ENCODE measurements around the gene CHADL. TPM values are rescaled to one million over a fixed set of nuclear protein-coding genes. Genes with fewer than 3 reads are reported as not detected.
A peak's percentile ranks its signal among the peaks of the same experiment; 100 is the strongest.
"Not testable (repeated sequence)": the region's sequence is repeated elsewhere in the genome, so short reads cannot be mapped to it uniquely, and the experiment has no call there.

Gene CHADL
- total RNA-seq, 1 donor from 2014 or later = 1.2 TPM

DNA sequence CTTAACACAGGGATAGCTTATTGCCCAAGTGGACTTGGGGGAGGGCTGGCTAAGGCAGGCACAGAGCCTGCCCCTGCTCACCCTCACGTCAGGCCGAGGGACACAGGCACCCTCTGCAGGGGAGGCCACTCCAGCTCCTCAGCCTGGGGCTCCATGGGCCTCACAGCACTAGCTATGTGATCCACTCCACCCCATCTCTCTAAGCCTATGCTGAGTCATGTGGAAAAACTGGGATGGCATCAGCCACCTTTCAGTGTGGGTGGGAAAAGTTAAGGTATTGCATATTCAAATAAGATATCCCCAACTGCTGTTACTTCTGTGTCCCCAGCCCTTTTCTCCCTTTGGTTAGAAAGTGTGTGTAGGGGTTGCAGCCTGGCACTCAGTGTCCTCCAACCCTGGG is 23.0 kb upstream of the CHADL start:
- Mint-ChIP-seq H3K4me1 (ENCODE audit: unreplicated experiment) (no peaks in the 10 kb centered on the region), H3K27ac (ENCODE audit: unreplicated experiment) (no peak overlapping the region), H3K9me3 (ENCODE audit: unreplicated experiment) (no peaks in the 10 kb centered on the region), H3K4me3 (ENCODE audit: unreplicated experiment) (no peak overlapping the region), H3K27me3 (ENCODE audit: unreplicated experiment) (peaks cover 5% of the 10 kb centered on the region), H3K36me3 (ENCODE audit: low read depth, unreplicated experiment) (peaks cover 28% of the 10 kb centered on the region)
- TF ChIP-seq, protein P1, sequence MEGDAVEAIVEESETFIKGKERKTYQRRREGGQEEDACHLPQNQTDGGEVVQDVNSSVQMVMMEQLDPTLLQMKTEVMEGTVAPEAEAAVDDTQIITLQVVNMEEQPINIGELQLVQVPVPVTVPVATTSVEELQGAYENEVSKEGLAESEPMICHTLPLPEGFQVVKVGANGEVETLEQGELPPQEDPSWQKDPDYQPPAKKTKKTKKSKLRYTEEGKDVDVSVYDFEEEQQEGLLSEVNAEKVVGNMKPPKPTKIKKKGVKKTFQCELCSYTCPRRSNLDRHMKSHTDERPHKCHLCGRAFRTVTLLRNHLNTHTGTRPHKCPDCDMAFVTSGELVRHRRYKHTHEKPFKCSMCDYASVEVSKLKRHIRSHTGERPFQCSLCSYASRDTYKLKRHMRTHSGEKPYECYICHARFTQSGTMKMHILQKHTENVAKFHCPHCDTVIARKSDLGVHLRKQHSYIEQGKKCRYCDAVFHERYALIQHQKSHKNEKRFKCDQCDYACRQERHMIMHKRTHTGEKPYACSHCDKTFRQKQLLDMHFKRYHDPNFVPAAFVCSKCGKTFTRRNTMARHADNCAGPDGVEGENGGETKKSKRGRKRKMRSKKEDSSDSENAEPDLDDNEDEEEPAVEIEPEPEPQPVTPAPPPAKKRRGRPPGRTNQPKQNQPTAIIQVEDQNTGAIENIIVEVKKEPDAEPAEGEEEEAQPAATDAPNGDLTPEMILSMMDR (IDR thresholded peaks at IDR 0.05; ENCODE audit: unreplicated experiment) = no peak
- no peak for DNase-seq (ENCODE audit: low spot score)

DNA sequence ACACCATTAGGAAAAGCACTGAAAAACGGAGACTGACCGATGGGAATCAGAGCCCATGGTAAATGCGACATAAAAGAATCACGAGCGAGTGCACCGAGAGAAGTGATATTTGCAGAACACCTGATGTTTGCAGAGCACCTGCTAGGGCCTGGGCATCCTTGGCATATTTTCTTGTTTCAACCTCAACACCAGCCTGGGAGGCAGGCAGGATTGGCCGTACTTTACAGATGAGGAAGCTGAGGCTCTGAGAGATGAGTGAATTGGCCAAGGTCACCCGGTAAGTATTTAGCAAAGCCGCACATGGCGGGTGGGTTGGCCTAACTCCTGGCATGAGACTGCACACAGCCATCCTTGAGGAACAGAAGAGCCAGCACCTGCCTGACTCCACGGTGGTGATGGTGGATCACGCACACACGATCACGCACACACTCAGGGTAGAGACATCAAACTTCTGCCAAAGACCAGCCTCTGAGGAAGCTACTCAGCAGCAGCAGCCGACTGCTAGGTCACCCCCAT is 21.6 kb upstream of the CHADL start:
- DNase-seq (ENCODE audit: low spot score) = no peak
- Mint-ChIP-seq H3K4me1 (ENCODE audit: unreplicated experiment) (peaks cover 2% of the 10 kb centered on the region), H3K4me3 (ENCODE audit: unreplicated experiment) (peak overlapping the region; percentile 59), H3K27me3 (ENCODE audit: unreplicated experiment) (peaks cover 6% of the 10 kb centered on the region), H3K27ac (ENCODE audit: unreplicated experiment) (no peak overlapping the region), H3K36me3 (ENCODE audit: low read depth, unreplicated experiment) (peaks cover 26% of the 10 kb centered on the region), H3K9me3 (ENCODE audit: unreplicated experiment) (no peaks in the 10 kb centered on the region)
- TF ChIP-seq, protein P1 (IDR thresholded peaks at IDR 0.05; ENCODE audit: unreplicated experiment) = no peak

DNA sequence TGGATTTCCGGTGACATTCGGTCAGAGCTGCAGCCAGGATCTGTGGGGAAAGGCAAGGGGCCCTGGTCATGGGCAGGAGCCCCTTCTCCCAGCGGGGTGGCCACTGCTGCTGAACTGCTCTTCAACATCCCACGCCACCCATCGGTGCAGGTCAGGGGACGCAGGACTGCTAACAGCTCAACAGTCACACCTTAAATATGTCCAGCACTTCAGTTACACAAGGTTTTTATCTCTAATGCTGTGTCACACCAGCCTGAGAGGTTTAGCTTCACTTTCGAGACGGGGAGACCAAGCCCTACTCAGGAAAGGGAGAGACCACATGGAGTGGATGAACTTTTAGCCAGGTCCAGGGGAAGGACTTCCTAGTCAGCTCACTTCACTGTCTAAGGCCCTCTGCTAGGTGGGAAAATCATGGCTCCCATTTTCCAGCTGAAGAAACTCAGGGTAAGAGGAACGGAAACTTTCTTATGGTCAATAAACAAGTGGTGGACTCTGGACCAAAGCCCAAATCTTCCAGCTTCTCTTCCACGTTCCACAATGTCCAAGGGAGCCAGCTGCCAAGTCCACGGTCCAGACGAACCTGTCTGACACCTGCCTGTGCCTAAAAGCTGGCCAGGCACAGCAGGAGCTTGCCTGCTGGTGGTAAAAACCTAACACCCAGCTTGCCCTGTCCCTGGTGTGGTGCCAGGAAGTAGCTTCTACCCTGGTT is 21.0 kb upstream of the CHADL start:
- H3K9me3 Mint-ChIP-seq (ENCODE audit: unreplicated experiment) = no peaks in the 10 kb centered on the region
- H3K4me1 Mint-ChIP-seq (ENCODE audit: unreplicated experiment) = peaks cover 8% of the 10 kb centered on the region
- H3K4me3 Mint-ChIP-seq (ENCODE audit: unreplicated experiment) = peak overlapping the region; percentile 59
- no peak for DNase-seq (ENCODE audit: low spot score)
- TF ChIP-seq, protein P1 (IDR thresholded peaks at IDR 0.05; ENCODE audit: unreplicated experiment) = no peak
- H3K27ac Mint-ChIP-seq (ENCODE audit: unreplicated experiment) = no peak overlapping the region
- H3K36me3 Mint-ChIP-seq (ENCODE audit: low read depth, unreplicated experiment) = peaks cover 32% of the 10 kb centered on the region
- H3K27me3 Mint-ChIP-seq (ENCODE audit: unreplicated experiment) = peaks cover 6% of the 10 kb centered on the region

DNA sequence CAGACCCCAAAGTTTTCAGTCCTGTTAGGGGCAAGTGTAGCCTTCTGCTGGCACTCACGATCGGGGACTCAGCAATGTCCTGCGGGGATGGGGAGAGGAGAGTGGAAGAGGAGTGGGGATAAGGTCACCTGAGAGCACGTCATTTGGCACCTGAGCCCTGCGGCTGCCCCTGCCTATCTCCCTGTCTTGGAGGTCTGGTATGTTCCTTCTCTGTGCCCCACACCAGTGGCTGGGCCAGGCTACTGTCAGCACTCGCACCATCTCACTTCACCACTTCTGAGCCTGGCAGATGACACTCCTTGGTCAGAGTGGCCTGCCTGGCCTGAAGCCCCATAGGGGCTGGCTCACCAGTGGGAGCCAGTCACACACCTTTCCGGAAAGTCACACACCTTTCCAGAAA is 20.1 kb upstream of the CHADL start:
- Mint-ChIP-seq H3K27me3 (ENCODE audit: unreplicated experiment) (peaks cover 6% of the 10 kb centered on the region), H3K4me1 (ENCODE audit: unreplicated experiment) (peaks cover 10% of the 10 kb centered on the region), H3K36me3 (ENCODE audit: low read depth, unreplicated experiment) (peaks cover 29% of the 10 kb centered on the region), H3K27ac (ENCODE audit: unreplicated experiment) (no peak overlapping the region), H3K9me3 (ENCODE audit: unreplicated experiment) (no peaks in the 10 kb centered on the region), H3K4me3 (ENCODE audit: unreplicated experiment) (no peak overlapping the region)
- TF ChIP-seq, protein P1 (IDR thresholded peaks at IDR 0.05; ENCODE audit: unreplicated experiment) = no peak
- no peak for DNase-seq (ENCODE audit: low spot score)

DNA sequence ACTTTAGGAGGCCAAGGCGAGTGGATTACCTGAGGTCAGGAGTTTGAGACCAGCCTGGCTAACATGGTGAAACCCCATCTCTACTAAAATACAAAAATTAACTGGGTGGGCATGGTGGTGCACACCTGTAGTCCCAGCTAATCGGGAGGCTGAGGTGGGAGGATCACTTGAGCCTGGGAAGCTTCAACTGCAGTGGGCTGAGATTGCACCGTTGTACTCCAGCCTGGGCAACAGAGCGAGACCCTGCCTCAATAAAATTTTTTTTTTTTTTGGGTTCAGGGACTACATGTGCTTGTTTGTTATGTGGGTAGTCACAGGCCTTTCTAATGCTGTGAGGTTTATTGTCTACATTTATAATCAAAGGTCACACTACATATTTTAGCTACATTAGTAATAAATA is 19.0 kb upstream of the CHADL start:
- not testable (repeated sequence) for H3K9me3 Mint-ChIP-seq (ENCODE audit: unreplicated experiment); H3K27me3 Mint-ChIP-seq (ENCODE audit: unreplicated experiment); H3K4me3 Mint-ChIP-seq (ENCODE audit: unreplicated experiment); DNase-seq (ENCODE audit: low spot score); H3K27ac Mint-ChIP-seq (ENCODE audit: unreplicated experiment); H3K4me1 Mint-ChIP-seq (ENCODE audit: unreplicated experiment)
- peaks cover 27% of the 10 kb centered on the region for H3K36me3 Mint-ChIP-seq (ENCODE audit: low read depth, unreplicated experiment)
